HEK293 (cell line): ENCODE results near the gene PLBD2.
A peak's percentile ranks its signal among the peaks of the same experiment; 100 is the strongest.

Source experiments
- CTCF ChIA-PET: fragments of 350-600 bp; formaldehyde crosslinking; extraction: SDS; loops from one replicate; lab custom pipeline; 2021; ENCODE audit warnings: antibody characterized with exemption; lab: Yijun Ruan, JAX
- POLR2A ChIA-PET: fragments of 300-600 bp; formaldehyde crosslinking; extraction: SDS; loops from one replicate; lab custom pipeline; 2020; ENCODE audit warnings: antibody characterized with exemption, inconsistent platforms; lab: Yijun Ruan, JAX
- H3K27ac ChIP-seq: fragments of 200-500 bp; sonication (Bioruptor generic); 2 replicates; pipeline ENCODE4 v1.5.1; 2014; ENCODE audit warnings: low read depth, low read length, control low read depth, inconsistent platforms; ENCODE audit errors: extremely low read depth
- H3K36me3 ChIP-seq, 2 experiments: fragments of 200-500 bp in 1 of 2; sonication (Bioruptor generic) in 1 of 2; 1 replicate in 1 of 2; 2 replicates in 1 of 2; pipeline ENCODE4 v1.5.1; 2014 to 2017; ENCODE audit warnings: inconsistent platforms in 2 of 2, low read length in 2 of 2; ENCODE audit not compliant: control insufficient read depth in 2 of 2, insufficient read depth in 1 of 2
- H3K4me1 ChIP-seq: fragments of 200-500 bp; sonication (Bioruptor generic); 2 replicates; pipeline ENCODE4 v1.5.1; 2014; ENCODE audit warnings: mild to moderate bottlenecking, low read length, inconsistent platforms; ENCODE audit not compliant: control insufficient read depth, insufficient read depth
- H3K4me3 ChIP-seq: 2 replicates; pipeline ENCODE4 v1.5.1; 2011; ENCODE audit warnings: low read depth, mild to moderate bottlenecking, control low read depth, low read length, moderate library complexity
- H3K9me3 ChIP-seq: fragments of 200-500 bp; sonication (Bioruptor generic); 2 replicates; pipeline ENCODE4 v1.5.1; 2014; ENCODE audit warnings: low read depth, low read length, inconsistent platforms; ENCODE audit not compliant: control insufficient read depth, insufficient read depth
- AEBP2 ChIP-seq: fragments of 450-650 bp; formaldehyde crosslinking; IDR thresholded peaks from 2 replicates; pipeline ENCODE4 v1.5.1; 2016; ENCODE audit warnings: missing biosample characterization, missing genetic modification characterization, borderline replicate concordance
- ATF2 ChIP-seq: fragments of 450-650 bp; formaldehyde crosslinking; IDR thresholded peaks from 2 replicates; pipeline ENCODE4 v1.5.1; 2016; ENCODE audit warnings: missing biosample characterization, missing genetic modification characterization, low read depth
- CTCF ChIP-seq: fragments of 450-650 bp; formaldehyde crosslinking; IDR thresholded peaks from 2 replicates; pipeline ENCODE4 v1.5.1; 2016; ENCODE audit warnings: missing biosample characterization, missing genetic modification characterization
- GFI1B ChIP-seq: fragments of 450-650 bp; formaldehyde crosslinking; IDR thresholded peaks from 2 replicates; pipeline ENCODE4 v1.5.1; 2016; ENCODE audit warnings: missing biosample characterization, missing genetic modification characterization
- IKZF3 ChIP-seq: fragments of 450-650 bp; IDR thresholded peaks from 2 replicates; pipeline ENCODE4 v1.5.0; 2018; ENCODE audit warnings: missing biosample characterization, mild to moderate bottlenecking, missing genetic modification characterization, moderate library complexity
- KLF17 ChIP-seq: fragments of 450-650 bp; formaldehyde crosslinking; IDR thresholded peaks from 2 replicates; pipeline ENCODE4 v1.5.1; 2016; ENCODE audit warnings: missing biosample characterization, missing genetic modification characterization
- REST ChIP-seq: fragments of 450-650 bp; formaldehyde crosslinking; IDR thresholded peaks from 2 replicates; pipeline ENCODE4 v1.5.1; 2016; ENCODE audit warnings: missing biosample characterization, missing genetic modification characterization
- SALL2 ChIP-seq: fragments of 450-650 bp; formaldehyde crosslinking; IDR thresholded peaks from 2 replicates; pipeline ENCODE4 v1.5.0; 2017; ENCODE audit warnings: missing biosample characterization, mild to moderate bottlenecking, missing genetic modification characterization, borderline replicate concordance
- SCRT1 ChIP-seq: fragments of 450-650 bp; formaldehyde crosslinking; IDR thresholded peaks from 2 replicates; pipeline ENCODE4 v1.5.1; 2016; ENCODE audit warnings: missing biosample characterization, missing genetic modification characterization, borderline replicate concordance
- SCRT2 ChIP-seq: fragments of 450-650 bp; formaldehyde crosslinking; IDR thresholded peaks from 2 replicates; pipeline ENCODE4 v1.5.1; 2016; ENCODE audit warnings: missing biosample characterization, missing genetic modification characterization
- ZNF114 ChIP-seq: fragments of 450-650 bp; formaldehyde crosslinking; IDR thresholded peaks from 2 replicates; pipeline ENCODE4 v1.5.0; 2017; ENCODE audit warnings: missing biosample characterization, missing genetic modification characterization
- ZNF18 ChIP-seq: fragments of 450-650 bp; formaldehyde crosslinking; IDR thresholded peaks from 2 replicates; pipeline ENCODE4 v1.5.1; 2016; ENCODE audit warnings: missing biosample characterization, missing genetic modification characterization
- ZNF558 ChIP-seq: fragments of 450-650 bp; formaldehyde crosslinking; IDR thresholded peaks from 2 replicates; pipeline ENCODE4 v1.5.1; 2016; ENCODE audit warnings: missing biosample characterization, missing genetic modification characterization
- ZNF610 ChIP-seq: fragments of 450-650 bp; formaldehyde crosslinking; IDR thresholded peaks from 2 replicates; pipeline ENCODE4 v1.5.1; 2016; ENCODE audit warnings: missing biosample characterization, missing genetic modification characterization, borderline replicate concordance
- ZNF843 ChIP-seq: fragments of 450-650 bp; formaldehyde crosslinking; IDR thresholded peaks from 2 replicates; pipeline ENCODE4 v1.5.1; 2016; ENCODE audit warnings: missing biosample characterization, missing genetic modification characterization
- ZSCAN30 ChIP-seq: fragments of 450-650 bp; IDR thresholded peaks from 2 replicates; pipeline ENCODE4 v1.5.1; 2018; ENCODE audit warnings: missing biosample characterization, mild to moderate bottlenecking, missing genetic modification characterization, moderate library complexity

The PLBD2 gene

GRCh38 chr12:113422030-113422885, 63.9 kb downstream of the PLBD2 start, which contains the start of gene SDSL (continued):
- peak; percentile 48; the same call in 1 of the 2 replicates for TF ChIP-seq KLF17 (tag by site-specific recombination)
- TF ChIP-seq IKZF3 (tag by site-specific recombination) = peak; percentile 32; the same call in 1 of the 2 replicates
- TF ChIP-seq AEBP2 (tag by site-specific recombination) = no peak

- TF ChIP-seq SALL2 (tag by site-specific recombination) = no peak
- TF ChIP-seq ZNF18 (tag by site-specific recombination) = 0 out of 2 replicates have a peak, but pooled peaks have one; percentile 22
- TF ChIP-seq ZSCAN30 (tag by site-specific recombination) = peak; percentile 89
- no peak for TF ChIP-seq REST (tag by site-specific recombination)
- no peak for TF ChIP-seq ZNF610 (tag by site-specific recombination)
- peak; percentile 99 for TF ChIP-seq SCRT2
- peak; percentile 97 for TF ChIP-seq SCRT1
- TF ChIP-seq, all 188 proteins: peak for 4
- ChIA-PET CTCF (interaction anchor here (0.5 to 1.3 kb wide), 2 partner anchors 110 to 1202 kb away, joined by 3 to 8 read pairs; no protein-coding TSS in a partner anchor), POLR2A (interaction anchor here (1.2 kb wide), 1 partner anchor 238 kb away, joined by 9 read pairs; the partner anchor contains the start of genes DDX54 and RITA1)
- Histone ChIP-seq H3K4me1 (no peaks in the 10 kb centered on the region), H3K27ac (peak overlapping the region; percentile 59; the same call in 1 of the 2 replicates), H3K9me3 (no peaks in the 10 kb centered on the region), H3K4me3 (peak overlapping the region; percentile 51), H3K36me3 (peaks cover 0 to 4% of the 10 kb centered on the region in 2 experiments; a peak in 1 of 3 replicates)
Observed at GRCh38 chr12:113422886-113423669, 64.7 kb downstream of the PLBD2 start.

- H3K9me3 ChIP-seq = no peaks in the 10 kb centered on the region
- H3K36me3 ChIP-seq = peaks cover 0 to 4% of the 10 kb centered on the region in 2 experiments; a peak in 1 of 3 replicates
- ChIA-PET POLR2A (no interaction called here), CTCF (interaction anchor here (0.6 to 1.9 kb wide), 21 partner anchors 10 to 814 kb away, joined by 3 to 21 read pairs (median 5); no protein-coding TSS in a partner anchor)
- H3K4me3 ChIP-seq = no peak overlapping the region
- no peaks in the 10 kb centered on the region for H3K4me1 ChIP-seq
- no peak overlapping the region for H3K27ac ChIP-seq
- TF ChIP-seq CTCF (tag by site-specific recombination) (no peak), ZNF843 (tag by site-specific recombination) (no peak), ZNF558 (no peak), ATF2 (tag by site-specific recombination) (no peak), KLF17 (tag by site-specific recombination) (no peak), ZNF114 (no peak), GFI1B (tag by site-specific recombination) (no peak)
Observed at GRCh38 chr12:113424456-113424855, 66.1 kb downstream of the PLBD2 start.
